SU-DHL-6 (cell line): ENCODE measurements around the gene C4orf46.
"Not testable (repeated sequence)": the region's sequence is repeated elsewhere in the genome, so short reads cannot be mapped to it uniquely, and the experiment has no call there.

Experiments
- H2AFZ ChIP-seq: fragments of 200-600 bp; sonication (generic); 2 replicates; pipeline ENCODE4 v1.6.1; 2014; ENCODE audit warnings: low read depth, mild to moderate bottlenecking, moderate library complexity, mixed read lengths, antibody characterized with exemption, low read length; ENCODE audit not compliant: severe bottlenecking
- H3F3A ChIP-seq: fragments of 200-600 bp; shearing (Covaris generic); 2 replicates; pipeline ENCODE4 v1.6.0; 2016; ENCODE audit warnings: antibody characterized with exemption, mild to moderate bottlenecking; ENCODE audit not compliant: insufficient read depth
- H3K27ac ChIP-seq: fragments of 200-600 bp; sonication (generic); 2 replicates; pipeline ENCODE4 v1.5.1; 2016; ENCODE audit warnings: low read depth, mild to moderate bottlenecking, low read length, moderate library complexity, mixed read lengths
- H3K27me3 ChIP-seq: fragments of 200-600 bp; sonication (generic), shearing (Covaris generic); 2 replicates; pipeline ENCODE4 v1.6.0; 2014; ENCODE audit warnings: mild to moderate bottlenecking, low read length
- H3K36me3 ChIP-seq: fragments of 200-600 bp; sonication (generic); 2 replicates; pipeline ENCODE4 v1.6.1; 2014; ENCODE audit warnings: mild to moderate bottlenecking, low read length, mixed read lengths
- H3K4me2 ChIP-seq: fragments of 300-600, 200-600 bp; shearing (Covaris generic), sonication (generic); 2 replicates; pipeline ENCODE4 v1.6.0; 2014; ENCODE audit warnings: low read length, low read depth, mild to moderate bottlenecking; ENCODE audit not compliant: poor library complexity, severe bottlenecking
- H3K4me3 ChIP-seq: fragments of 200-600 bp; sonication (generic); 2 replicates; pipeline ENCODE4 v1.5.1; 2014; ENCODE audit warnings: antibody characterized with exemption, low read length, mild to moderate bottlenecking, mixed read lengths; ENCODE audit not compliant: insufficient read depth, poor library complexity, severe bottlenecking
- H3K79me2 ChIP-seq: fragments of 200-600 bp; sonication (generic); 2 replicates; pipeline ENCODE4 v1.6.1; 2014; ENCODE audit warnings: mild to moderate bottlenecking, low read length, moderate library complexity; ENCODE audit not compliant: insufficient read depth
- H3K9ac ChIP-seq: fragments of 200-600 bp; sonication (generic); 2 replicates; pipeline ENCODE4 v1.7.0; 2014; ENCODE audit warnings: mild to moderate bottlenecking, low read length
- H3K9me2 ChIP-seq: fragments of 200-600 bp; sonication (generic); replicated peaks from 2 replicates; pipeline ENCODE4 v1.6.1; 2014; ENCODE audit warnings: low read length; ENCODE audit not compliant: insufficient read depth
- H3K9me3 ChIP-seq: fragments of 200-600 bp; sonication (generic); 2 replicates; pipeline ENCODE4 v1.6.1; 2014; ENCODE audit warnings: low read length, mixed read lengths; ENCODE audit not compliant: insufficient read depth
- H4K20me1 ChIP-seq: fragments of 200-600 bp; sonication (generic); 2 replicates; pipeline ENCODE4 v1.6.1; 2014; ENCODE audit warnings: low read depth, mild to moderate bottlenecking, antibody characterized with exemption, low read length, moderate library complexity, mixed read lengths
- CTCF ChIP-seq: fragments of 200-600 bp; sonication (generic); IDR thresholded peaks from one replicate; pipeline ENCODE4 v1.5.1; 2017; ENCODE audit warnings: antibody characterized with exemption, mild to moderate bottlenecking, low read length, moderate library complexity; ENCODE audit not compliant: insufficient read depth, poor library complexity, severe bottlenecking
- EZH2phosphoT487 ChIP-seq: fragments of 200-600 bp; sonication (generic), shearing (Covaris generic); conservative IDR thresholded peaks from 2 replicates; pipeline ENCODE4 v1.6.1; 2018; ENCODE audit warnings: mild to moderate bottlenecking, antibody characterized with exemption, low read length, moderate library complexity, mixed read lengths

Gene C4orf46

GRCh38 chr4:158671665-158671914 is at the start of gene C4orf46:
Gene C4orf46 (minus strand): TSS chr4:158671887. CDS start chr4:158671801, 86 bp downstream.
- no peaks in the 10 kb centered on the region for H3K9me2 ChIP-seq
- H2AFZ ChIP-seq: peak within 1 kb of the TSS; percentile 94
- peak within 1 kb of the TSS; percentile 93 for H3K9ac ChIP-seq
- H3K4me3 ChIP-seq: peak within 1 kb of the TSS; percentile 90
- H3K36me3 ChIP-seq: peaks cover 19% of the 10 kb centered on the region
- H3K79me2 ChIP-seq: peaks cover 38% of the 10 kb centered on the region
- H3F3A ChIP-seq: peaks cover 19% of the 10 kb centered on the region; the same call in 1 of the 2 replicates
- peak within 1 kb of the TSS; percentile 79 for H3K4me2 ChIP-seq
- no peaks in the 10 kb centered on the region for H3K9me3 ChIP-seq
- TF ChIP-seq EZH2phosphoT487 (no peak), CTCF (no peak)
- no peaks in the 10 kb centered on the region for H3K27me3 ChIP-seq
- peaks cover 20% of the 10 kb centered on the region for H4K20me1 ChIP-seq
- peak within 1 kb of the TSS; percentile 75 for H3K27ac ChIP-seq

DNA sequence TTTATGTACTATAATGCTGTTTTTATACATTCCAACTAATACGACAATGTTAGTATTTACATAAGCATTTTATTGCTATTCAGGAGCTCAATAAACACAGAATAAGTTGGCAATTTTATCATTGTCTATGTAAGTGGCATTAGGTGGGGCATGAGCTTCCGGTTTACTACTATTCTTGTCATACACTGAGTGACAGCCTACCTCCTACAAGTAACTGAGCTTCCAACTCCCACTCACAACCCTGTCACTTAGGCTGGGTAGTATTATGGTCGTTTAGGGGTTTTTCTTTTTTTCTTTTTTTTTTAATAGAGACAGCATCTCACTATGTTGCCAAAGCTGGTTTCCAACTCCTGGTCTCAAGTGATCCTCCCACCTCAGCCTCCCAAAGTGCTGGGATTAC is 44.1 kb upstream of the C4orf46 start:
- Histone ChIP-seq H3K27me3 (no peaks in the 10 kb centered on the region), H3K9me2 (no peaks in the 10 kb centered on the region), H3K4me3 (no peak overlapping the region), H3K9me3 (no peaks in the 10 kb centered on the region), H4K20me1 (no peaks in the 10 kb centered on the region; the same call in 1 of the 2 replicates), H3K27ac (no peak overlapping the region), H3F3A (no peaks in the 10 kb centered on the region), H3K79me2 (no peaks in the 10 kb centered on the region), H2AFZ (no peak overlapping the region), H3K4me2 (no peak overlapping the region), H3K36me3 (peaks cover 35% of the 10 kb centered on the region; the same call in 1 of the 2 replicates), H3K9ac (no peak overlapping the region)
- TF ChIP-seq EZH2phosphoT487 (no peak), CTCF (no peak)

- Histone ChIP-seq H3K4me2 (no peak overlapping the region), H3K9ac (no peak overlapping the region), H3K36me3 (peaks cover 36% of the 10 kb centered on the region; the same call in 1 of the 2 replicates), H3K4me3 (no peak overlapping the region), H4K20me1 (no peaks in the 10 kb centered on the region; the same call in 1 of the 2 replicates), H3K79me2 (no peaks in the 10 kb centered on the region), H3K27me3 (no peaks in the 10 kb centered on the region), H3K9me3 (no peaks in the 10 kb centered on the region), H3K9me2 (no peaks in the 10 kb centered on the region), H3F3A (no peaks in the 10 kb centered on the region), H3K27ac (no peak overlapping the region), H2AFZ (no peak overlapping the region)
- no peak for TF ChIP-seq CTCF
Measured at GRCh38 chr4:158714937-158715336, 43.2 kb upstream of the C4orf46 start.

GRCh38 chr4:158712622-158713021 is 40.9 kb upstream of the C4orf46 start:
- not testable (repeated sequence) for H3K27me3 ChIP-seq, H3K9me2 ChIP-seq, H3K9ac ChIP-seq, H3K9me3 ChIP-seq, H3K4me2 ChIP-seq, H3K79me2 ChIP-seq, H3K4me3 ChIP-seq, H2AFZ ChIP-seq, H3K27ac ChIP-seq, H3F3A ChIP-seq, H4K20me1 ChIP-seq
- H3K36me3 ChIP-seq: peaks cover 31% of the 10 kb centered on the region; the same call in 1 of the 2 replicates
